Activated CD4-positive, alpha-beta memory T cell treated with anti-CD3 and anti-CD28 coated beads, Interleukin-2, amount 10 ng/mL, durations not matched to agents 7 days and 5 days (primary cell): ENCODE measurements around the gene FAH. TPM values are rescaled to one million over a fixed set of nuclear protein-coding genes. Genes with fewer than 3 reads are reported as not detected.
A peak's percentile ranks its signal among the peaks of the same experiment; 100 is the strongest.

ENCODE experiments used
- CTCF ChIA-PET: fragments of 350-600 bp; sonication (Branson Sonifier 250); formaldehyde crosslinking; loops from one replicate; lab custom pipeline; 2021; ENCODE audit warnings: antibody characterized with exemption, inconsistent platforms; lab: Charles Lee
- POLR2A ChIA-PET: fragments of 350-600 bp; sonication (Branson Sonifier 250); formaldehyde crosslinking; loops from one replicate; lab custom pipeline; 2021; ENCODE audit warnings: antibody characterized with exemption; lab: Charles Lee
- DNase-seq: peaks from one replicate; pipeline ENCODE4 v3.0.0-alpha.2; 2020
- H3K27ac Mint-ChIP-seq: one replicate; pipeline ENCODE4 v1.8.0; 2021; ENCODE audit warnings: mild to moderate bottlenecking, mixed read lengths
- H3K27me3 Mint-ChIP-seq: one replicate; pipeline ENCODE4 v1.8.0; 2021; ENCODE audit warnings: mixed read lengths
- H3K36me3 Mint-ChIP-seq: one replicate; pipeline ENCODE4 v1.8.0; 2021; ENCODE audit warnings: low read depth, mixed read lengths
- H3K4me1 Mint-ChIP-seq: one replicate; pipeline ENCODE4 v1.8.0; 2021; ENCODE audit warnings: mixed read lengths
- H3K4me3 Mint-ChIP-seq: one replicate; pipeline ENCODE4 v1.8.0; 2021; ENCODE audit warnings: mild to moderate bottlenecking, mixed read lengths
- H3K9me3 Mint-ChIP-seq: one replicate; pipeline ENCODE4 v1.8.0; 2021; ENCODE audit warnings: mixed read lengths
- total RNA-seq, 2 experiments: library from RNA; stranded (reverse); gene quantifications; one replicate each; pipeline ENCODE4 v1.2.3, GENCODE V29; 2021

FAH gene
- total RNA-seq, 2 experiments from 2014 or later = 42.5 to 43.6 TPM

DNA sequence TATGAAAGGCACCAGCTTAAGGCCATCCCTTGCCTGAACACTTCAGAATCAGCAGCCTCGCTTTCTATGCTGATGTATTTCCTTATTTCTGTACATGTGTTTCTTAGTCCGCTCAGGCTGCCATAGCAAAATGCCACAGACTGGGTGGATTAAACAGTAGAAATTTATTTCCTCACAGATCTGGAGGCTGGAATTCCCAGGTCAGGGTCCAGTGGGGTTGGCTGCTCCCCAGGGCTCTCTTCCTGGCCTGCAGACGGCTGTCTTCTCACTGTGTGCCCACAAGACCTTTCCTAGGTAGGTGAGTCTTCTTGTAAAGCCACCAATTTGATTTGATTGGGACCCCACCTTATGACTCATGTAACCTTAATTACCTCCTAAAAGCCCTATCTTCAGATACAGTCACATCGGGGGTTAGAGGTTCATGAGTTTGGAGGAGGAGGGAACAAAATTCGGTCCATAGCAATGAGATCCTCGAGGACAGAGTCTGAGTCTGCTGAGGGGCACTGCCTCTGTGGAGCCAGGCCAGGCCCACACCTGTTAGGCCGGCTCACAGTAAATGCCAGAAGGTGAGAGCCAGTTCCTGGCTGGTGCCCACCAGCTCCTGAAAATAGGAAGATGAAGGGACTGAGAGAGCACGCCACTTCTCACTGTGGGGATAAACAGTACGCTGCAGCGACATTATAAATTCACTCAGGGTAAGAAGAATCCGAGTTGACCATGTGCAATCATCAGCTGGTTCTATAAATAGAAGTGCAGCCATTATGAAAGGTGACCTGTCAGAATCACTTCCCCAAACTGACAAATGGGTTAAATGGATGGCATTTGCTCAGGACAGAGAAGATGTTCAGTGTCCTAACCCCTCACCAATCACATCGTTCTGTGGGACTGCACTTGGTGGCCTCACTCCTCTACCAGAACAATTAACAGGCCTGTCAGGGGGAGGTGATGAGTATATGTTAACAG is 58.1 kb downstream of the FAH start:
- peaks cover 44% of the 10 kb centered on the region for H3K27me3 Mint-ChIP-seq
- POLR2A ChIA-PET = no interaction called here
- no peaks in the 10 kb centered on the region for H3K36me3 Mint-ChIP-seq
- H3K4me3 Mint-ChIP-seq = no peak overlapping the region
- H3K9me3 Mint-ChIP-seq = no peaks in the 10 kb centered on the region
- no peak overlapping the region for H3K27ac Mint-ChIP-seq
- DNase-seq = no peak
- CTCF ChIA-PET = no interaction called here
- H3K4me1 Mint-ChIP-seq = no peaks in the 10 kb centered on the region

DNA sequence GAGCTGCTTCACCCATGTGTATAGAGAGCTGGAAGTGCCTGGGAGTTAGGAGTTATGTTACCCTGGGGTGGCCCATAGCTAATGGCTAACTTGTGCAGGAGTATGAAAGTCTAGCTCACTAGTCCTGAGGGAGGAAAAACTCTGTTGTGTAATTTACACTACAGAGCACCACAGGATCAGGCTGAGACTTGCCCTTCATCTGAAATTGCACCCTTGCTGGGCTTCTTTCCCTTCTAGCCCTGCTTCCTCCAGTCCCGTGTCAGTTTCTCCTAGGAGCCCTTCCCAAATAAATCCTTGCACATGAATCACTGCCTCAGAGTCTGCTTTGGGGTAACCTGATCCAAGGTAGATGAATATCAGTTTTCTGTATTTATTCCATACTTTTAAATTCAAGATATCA is 59.2 kb downstream of the FAH start:
- no peak for DNase-seq
- Mint-ChIP-seq H3K36me3 (no peaks in the 10 kb centered on the region), H3K27ac (no peak overlapping the region), H3K27me3 (peaks cover 34% of the 10 kb centered on the region), H3K4me1 (no peaks in the 10 kb centered on the region), H3K9me3 (no peaks in the 10 kb centered on the region), H3K4me3 (no peak overlapping the region)
- ChIA-PET POLR2A (no interaction called here), CTCF (no interaction called here)

DNA sequence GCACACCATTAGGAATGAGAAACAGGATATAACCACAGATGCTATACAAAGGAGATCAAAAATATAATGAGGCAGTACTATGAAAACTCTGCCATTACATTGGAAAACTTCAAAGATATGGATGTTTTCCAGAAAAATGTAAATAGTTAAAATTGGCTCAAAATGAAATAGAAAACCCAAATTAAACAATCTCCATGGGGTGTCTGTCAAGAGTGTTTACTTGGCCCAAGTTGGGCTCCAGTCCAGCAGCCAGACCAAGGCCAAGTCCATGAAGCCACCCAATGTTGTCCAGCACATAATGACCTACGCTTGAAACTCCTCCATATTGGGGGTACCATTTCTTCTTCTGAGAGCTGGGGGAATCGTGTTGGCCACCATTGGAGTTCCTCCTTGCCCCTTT is 62.1 kb downstream of the FAH start:
- POLR2A ChIA-PET = interaction anchor here (1.7 kb wide), 1 partner anchor 11 kb away, joined by 3 read pairs; no protein-coding TSS in a partner anchor
- Mint-ChIP-seq H3K9me3 (no peaks in the 10 kb centered on the region), H3K36me3 (no peaks in the 10 kb centered on the region), H3K4me3 (no peak overlapping the region), H3K4me1 (no peaks in the 10 kb centered on the region), H3K27me3 (peaks cover 23% of the 10 kb centered on the region), H3K27ac (no peak overlapping the region)
- DNase-seq = no peak
- CTCF ChIA-PET = no interaction called here

DNA sequence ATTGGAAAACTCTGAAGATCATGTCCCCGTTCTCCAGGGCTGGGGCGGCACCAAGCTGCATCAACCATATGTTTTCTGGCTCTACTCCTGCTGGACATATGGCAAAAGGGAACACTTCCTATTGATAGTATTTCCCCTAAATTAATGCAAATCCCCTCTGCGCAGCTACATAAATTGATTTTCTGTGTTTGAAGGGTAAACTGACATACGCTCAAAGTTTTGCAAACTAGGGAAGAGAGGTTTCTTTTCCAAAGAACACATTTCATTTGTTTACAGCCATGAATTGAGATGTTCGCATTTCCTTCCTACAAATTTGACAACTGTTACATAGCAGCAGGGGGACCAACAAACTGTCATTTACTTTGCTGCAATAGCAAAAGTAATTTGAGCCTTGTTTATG is 63.3 kb downstream of the FAH start:
- no peaks in the 10 kb centered on the region for H3K36me3 Mint-ChIP-seq
- no peaks in the 10 kb centered on the region for H3K4me1 Mint-ChIP-seq
- ChIA-PET CTCF (no interaction called here), POLR2A (no interaction called here)
- no peak overlapping the region for H3K4me3 Mint-ChIP-seq
- H3K27ac Mint-ChIP-seq = no peak overlapping the region
- no peaks in the 10 kb centered on the region for H3K9me3 Mint-ChIP-seq
- peaks cover 18% of the 10 kb centered on the region for H3K27me3 Mint-ChIP-seq
- no peak for DNase-seq

DNA sequence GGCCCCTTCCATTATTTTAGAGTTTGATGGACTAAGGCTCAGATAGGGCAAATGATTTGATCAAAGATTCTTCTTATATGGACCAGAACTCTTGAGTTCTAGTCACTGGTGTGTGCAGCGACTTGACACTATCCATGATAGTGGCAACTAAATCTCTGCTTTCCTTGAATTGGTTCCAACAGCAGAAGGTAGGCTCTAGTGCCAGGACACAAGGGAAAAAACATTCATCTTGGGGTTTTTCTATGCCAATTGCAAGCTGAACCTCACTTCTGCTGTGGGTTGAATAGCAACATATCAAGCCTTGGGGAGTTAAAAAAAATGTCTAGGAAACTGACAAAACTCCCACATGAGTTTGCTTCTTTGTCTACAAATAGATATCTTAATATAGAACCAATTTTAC is 64.1 kb downstream of the FAH start:
- peaks cover 18% of the 10 kb centered on the region for H3K27me3 Mint-ChIP-seq
- DNase-seq = no peak
- H3K4me1 Mint-ChIP-seq = no peaks in the 10 kb centered on the region
- H3K36me3 Mint-ChIP-seq = no peaks in the 10 kb centered on the region
- ChIA-PET CTCF (no interaction called here), POLR2A (no interaction called here)
- no peak overlapping the region for H3K27ac Mint-ChIP-seq
- no peaks in the 10 kb centered on the region for H3K9me3 Mint-ChIP-seq
- H3K4me3 Mint-ChIP-seq = no peak overlapping the region

DNA sequence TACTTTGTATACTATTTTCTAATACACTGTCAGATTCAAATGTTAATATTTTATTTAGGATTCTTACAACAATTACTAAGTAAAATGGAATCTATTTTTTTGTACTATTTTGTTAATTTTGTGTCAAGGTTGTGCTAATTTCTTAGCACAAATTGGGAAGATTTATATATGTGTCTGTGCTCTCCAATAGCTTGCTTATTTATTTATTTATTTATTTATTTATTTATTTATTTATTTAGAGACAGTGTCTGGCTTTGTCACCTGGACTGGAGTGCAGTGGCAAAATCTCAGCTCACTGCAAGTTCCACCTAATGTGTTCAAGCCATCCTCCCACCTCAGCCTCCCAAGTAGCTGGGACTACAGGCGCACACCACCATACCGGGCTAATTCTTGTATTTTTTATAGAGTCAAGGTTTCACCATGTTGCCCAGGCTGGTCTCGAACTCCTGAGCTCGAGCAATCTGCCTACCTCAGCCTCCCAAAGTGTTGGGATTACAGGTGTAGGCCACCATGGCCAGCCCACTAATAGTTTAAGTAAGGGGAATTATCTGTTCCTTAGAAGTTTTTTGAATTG is 64.6 kb downstream of the FAH start:
- no peak for DNase-seq
- Mint-ChIP-seq H3K27ac (no peak overlapping the region), H3K36me3 (no peaks in the 10 kb centered on the region), H3K9me3 (no peaks in the 10 kb centered on the region), H3K27me3 (peaks cover 16% of the 10 kb centered on the region), H3K4me3 (no peak overlapping the region), H3K4me1 (no peaks in the 10 kb centered on the region)
- ChIA-PET CTCF (no interaction called here), POLR2A (no interaction called here)

DNA sequence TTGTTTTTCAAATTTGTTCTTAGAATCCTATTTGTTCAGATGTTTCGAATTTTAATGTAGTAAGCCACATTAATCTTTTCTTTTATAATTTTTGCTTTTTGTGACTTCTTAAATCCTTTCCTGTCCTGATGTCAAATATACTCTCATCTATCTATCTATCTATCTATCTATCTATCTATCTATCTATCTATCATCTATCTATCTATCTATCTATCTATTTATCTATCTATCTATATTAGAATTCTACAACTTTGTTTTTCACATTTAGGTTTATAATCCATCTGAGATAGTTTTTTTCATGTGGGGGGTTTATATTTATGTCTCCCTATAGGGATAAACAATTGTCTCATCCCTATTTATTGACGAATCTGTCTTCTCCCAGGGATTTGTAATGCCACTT is 67.2 kb downstream of the FAH start:
- H3K27ac Mint-ChIP-seq = no peak overlapping the region
- no peaks in the 10 kb centered on the region for H3K36me3 Mint-ChIP-seq
- H3K9me3 Mint-ChIP-seq = no peaks in the 10 kb centered on the region
- H3K4me1 Mint-ChIP-seq = no peaks in the 10 kb centered on the region
- ChIA-PET POLR2A (no interaction called here), CTCF (no interaction called here)
- no peak overlapping the region for H3K4me3 Mint-ChIP-seq
- no peak for DNase-seq
- H3K27me3 Mint-ChIP-seq = peaks cover 18% of the 10 kb centered on the region

DNA sequence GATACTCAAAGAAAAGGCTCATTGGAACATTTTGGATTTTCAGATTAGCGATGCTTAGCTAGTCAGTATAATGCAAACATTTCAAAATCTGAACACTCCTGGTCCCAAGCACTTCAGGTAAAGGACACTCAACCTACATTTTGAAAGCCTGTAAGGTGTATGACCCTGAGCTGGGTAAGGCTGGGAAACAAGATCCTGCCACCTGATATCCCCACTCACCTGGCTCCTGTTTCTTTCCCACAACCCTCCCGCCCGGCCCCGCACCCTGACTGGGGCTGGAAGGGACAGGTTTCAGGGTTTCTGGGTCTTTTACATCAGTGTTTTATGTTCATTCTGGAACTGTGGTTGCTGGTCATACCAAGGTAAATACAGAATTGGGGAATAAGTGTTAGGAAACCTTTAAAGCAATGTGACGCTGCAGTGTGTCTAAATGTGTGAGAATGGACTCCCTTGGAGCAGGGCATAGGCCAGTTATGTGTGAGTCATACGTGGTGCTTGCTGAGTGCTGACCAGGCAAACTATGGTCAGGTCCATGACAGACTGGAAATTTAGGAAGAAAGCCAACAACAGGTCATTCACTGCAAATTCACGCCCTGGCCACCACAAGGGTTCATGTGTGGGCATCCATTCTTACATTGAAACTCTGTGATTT is 76.3 kb downstream of the FAH start:
- ChIA-PET POLR2A (no interaction called here), CTCF (no interaction called here)
- Mint-ChIP-seq H3K27ac (no peak overlapping the region), H3K4me1 (no peaks in the 10 kb centered on the region), H3K9me3 (no peaks in the 10 kb centered on the region), H3K27me3 (peaks cover 43% of the 10 kb centered on the region), H3K36me3 (no peaks in the 10 kb centered on the region), H3K4me3 (no peak overlapping the region)
- DNase-seq = no peak

DNA sequence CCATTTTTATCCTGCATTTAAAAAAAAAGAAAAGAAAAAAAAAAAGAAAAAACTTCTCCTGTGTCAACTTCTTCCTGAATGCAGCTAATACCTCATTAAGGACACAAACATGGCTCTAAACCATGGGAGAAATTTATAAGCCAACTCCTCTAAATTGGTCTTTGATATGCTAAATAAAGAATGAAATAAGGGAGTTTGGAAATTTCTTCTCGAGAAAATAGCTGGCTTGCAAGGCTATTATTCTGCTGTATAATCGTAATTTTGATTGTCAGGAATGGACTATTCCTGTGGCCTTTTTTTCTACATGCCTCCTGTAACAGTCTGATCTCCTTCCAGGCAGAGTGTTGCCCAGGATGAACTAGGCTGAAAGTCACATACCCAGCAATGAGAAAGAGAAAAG is 78.6 kb downstream of the FAH start:
- Mint-ChIP-seq H3K27me3 (peaks cover 31% of the 10 kb centered on the region), H3K9me3 (no peaks in the 10 kb centered on the region), H3K36me3 (no peaks in the 10 kb centered on the region), H3K4me1 (no peaks in the 10 kb centered on the region), H3K4me3 (no peak overlapping the region), H3K27ac (no peak overlapping the region)
- POLR2A ChIA-PET = no interaction called here
- CTCF ChIA-PET = no interaction called here
- DNase-seq = no peak

DNA sequence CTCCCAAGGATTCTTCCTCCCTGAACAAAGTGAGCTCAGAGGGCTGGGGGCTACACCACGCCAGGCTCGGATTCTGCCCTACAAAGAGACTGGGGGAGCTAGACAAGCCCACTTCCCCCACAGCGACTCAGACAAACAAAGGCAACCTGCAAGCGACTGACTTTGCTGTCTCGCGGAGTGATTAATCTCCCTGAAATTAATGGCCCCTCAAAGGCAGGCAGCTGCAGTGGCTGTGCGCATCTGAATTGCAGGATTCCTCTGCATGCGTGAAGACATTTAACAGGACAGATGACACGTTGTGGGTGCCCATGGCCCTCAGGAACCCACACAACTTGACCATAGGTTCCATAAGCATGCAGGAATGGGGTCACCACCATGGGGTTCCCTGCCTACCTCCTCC is 80.8 kb downstream of the FAH start:
- H3K36me3 Mint-ChIP-seq = no peaks in the 10 kb centered on the region
- no peak overlapping the region for H3K27ac Mint-ChIP-seq
- no peaks in the 10 kb centered on the region for H3K4me1 Mint-ChIP-seq
- no peak for DNase-seq
- ChIA-PET POLR2A (no interaction called here), CTCF (interaction anchor here (1.2 kb wide), 1 partner anchor 173 kb away, joined by 3 read pairs; no protein-coding TSS in a partner anchor)
- H3K9me3 Mint-ChIP-seq = no peaks in the 10 kb centered on the region
- H3K27me3 Mint-ChIP-seq = peaks cover 12% of the 10 kb centered on the region
- H3K4me3 Mint-ChIP-seq = no peak overlapping the region

DNA sequence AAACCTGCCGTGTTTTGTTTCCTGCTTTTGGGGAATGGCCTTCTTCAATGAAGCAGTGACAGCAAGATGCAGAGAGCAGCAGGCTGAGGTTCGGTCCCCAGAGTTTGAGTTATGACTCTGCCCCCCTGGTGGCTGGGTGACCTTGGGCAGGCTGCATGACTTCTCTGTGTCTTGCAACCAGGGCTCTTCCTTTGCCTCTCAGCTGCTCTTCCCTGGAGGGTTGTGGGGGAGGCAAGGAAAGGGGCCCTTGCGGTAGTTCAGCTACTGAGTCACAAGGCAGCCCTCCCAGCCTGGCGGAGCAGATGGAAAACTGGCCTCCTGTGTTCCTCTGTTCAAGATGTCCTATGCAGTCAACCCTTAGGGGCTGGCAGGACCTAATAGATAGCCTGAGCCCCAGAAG is 82.1 kb downstream of the FAH start:
- Mint-ChIP-seq H3K27ac (no peak overlapping the region), H3K9me3 (no peaks in the 10 kb centered on the region), H3K27me3 (peaks cover 10% of the 10 kb centered on the region), H3K4me3 (no peak overlapping the region), H3K36me3 (no peaks in the 10 kb centered on the region), H3K4me1 (no peaks in the 10 kb centered on the region)
- peak; percentile 51 for DNase-seq
- ChIA-PET CTCF (no interaction called here), POLR2A (no interaction called here)
